ENCODE results near the gene DCAF6.

DCAF6 gene

DNA sequence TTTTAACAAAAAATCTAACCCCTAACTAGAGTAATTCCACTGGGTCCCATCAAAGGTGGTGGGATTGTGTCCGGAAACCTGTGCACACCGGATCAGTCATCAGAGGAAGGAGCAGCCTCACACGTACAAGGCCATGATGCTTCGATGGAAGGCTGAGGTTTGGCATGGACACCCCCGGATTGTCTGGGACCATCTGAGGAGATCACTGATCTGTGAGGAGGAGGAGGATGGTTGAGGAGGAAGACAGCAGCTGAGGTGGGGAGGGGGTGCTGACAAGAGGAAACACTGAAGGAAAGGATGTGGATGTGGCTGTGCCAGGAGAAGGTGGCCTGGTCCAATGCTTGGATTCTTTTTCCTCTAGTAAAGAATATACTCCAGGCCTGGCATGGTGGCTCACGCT lies 159.0 kb downstream of the DCAF6 start:
- TF ChIP-seq, protein P1, sequence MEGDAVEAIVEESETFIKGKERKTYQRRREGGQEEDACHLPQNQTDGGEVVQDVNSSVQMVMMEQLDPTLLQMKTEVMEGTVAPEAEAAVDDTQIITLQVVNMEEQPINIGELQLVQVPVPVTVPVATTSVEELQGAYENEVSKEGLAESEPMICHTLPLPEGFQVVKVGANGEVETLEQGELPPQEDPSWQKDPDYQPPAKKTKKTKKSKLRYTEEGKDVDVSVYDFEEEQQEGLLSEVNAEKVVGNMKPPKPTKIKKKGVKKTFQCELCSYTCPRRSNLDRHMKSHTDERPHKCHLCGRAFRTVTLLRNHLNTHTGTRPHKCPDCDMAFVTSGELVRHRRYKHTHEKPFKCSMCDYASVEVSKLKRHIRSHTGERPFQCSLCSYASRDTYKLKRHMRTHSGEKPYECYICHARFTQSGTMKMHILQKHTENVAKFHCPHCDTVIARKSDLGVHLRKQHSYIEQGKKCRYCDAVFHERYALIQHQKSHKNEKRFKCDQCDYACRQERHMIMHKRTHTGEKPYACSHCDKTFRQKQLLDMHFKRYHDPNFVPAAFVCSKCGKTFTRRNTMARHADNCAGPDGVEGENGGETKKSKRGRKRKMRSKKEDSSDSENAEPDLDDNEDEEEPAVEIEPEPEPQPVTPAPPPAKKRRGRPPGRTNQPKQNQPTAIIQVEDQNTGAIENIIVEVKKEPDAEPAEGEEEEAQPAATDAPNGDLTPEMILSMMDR (IDR thresholded peaks at IDR 0.05; ENCODE audit: extremely low read depth, missing control alignments): no peak
- DNase-seq (ENCODE audit: low spot score): no peak

DNA sequence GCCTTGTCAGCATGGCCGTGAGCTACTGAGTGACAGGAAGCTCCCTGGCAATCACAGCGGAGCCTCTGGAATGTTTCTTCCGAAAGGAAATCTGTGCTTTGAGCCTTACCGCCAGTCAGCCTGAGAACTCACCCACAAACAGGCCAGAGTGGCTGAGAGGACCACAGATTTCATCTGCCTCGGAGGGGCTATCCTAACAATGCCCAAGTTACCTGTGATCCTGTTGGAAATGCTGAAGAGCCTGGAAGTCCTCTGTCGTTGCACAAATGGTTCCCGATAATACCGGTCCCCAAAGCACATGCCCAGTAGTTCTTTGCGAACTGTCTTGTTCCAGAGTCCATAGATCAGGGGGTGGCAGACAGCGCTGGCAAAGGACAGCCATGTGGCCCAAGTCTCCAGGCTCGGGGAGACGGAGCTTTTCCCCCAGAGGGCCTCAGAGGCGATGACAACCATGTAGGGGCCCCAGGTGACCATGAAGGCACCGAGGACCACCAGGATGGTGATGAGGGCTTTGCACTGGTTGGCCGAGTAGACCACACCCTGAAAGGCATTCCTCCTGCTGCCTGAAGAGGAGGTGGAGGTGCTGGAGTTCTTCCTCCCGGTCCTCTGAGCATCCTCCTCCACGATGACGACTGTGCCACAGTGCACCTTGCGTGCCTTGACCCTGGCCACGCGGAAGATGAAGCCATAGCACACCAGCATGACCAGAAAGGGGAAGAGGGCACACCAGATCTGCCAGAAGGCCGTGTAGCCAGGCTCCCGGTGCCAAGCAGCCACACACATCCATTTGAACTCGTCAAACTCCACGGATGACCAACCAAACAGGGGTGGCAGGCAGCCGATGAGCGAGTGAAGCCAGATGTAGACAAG lies 160.0 kb downstream of the DCAF6 start:
- TF ChIP-seq, protein P1 (IDR thresholded peaks at IDR 0.05; ENCODE audit: extremely low read depth, missing control alignments): no peak

DNA sequence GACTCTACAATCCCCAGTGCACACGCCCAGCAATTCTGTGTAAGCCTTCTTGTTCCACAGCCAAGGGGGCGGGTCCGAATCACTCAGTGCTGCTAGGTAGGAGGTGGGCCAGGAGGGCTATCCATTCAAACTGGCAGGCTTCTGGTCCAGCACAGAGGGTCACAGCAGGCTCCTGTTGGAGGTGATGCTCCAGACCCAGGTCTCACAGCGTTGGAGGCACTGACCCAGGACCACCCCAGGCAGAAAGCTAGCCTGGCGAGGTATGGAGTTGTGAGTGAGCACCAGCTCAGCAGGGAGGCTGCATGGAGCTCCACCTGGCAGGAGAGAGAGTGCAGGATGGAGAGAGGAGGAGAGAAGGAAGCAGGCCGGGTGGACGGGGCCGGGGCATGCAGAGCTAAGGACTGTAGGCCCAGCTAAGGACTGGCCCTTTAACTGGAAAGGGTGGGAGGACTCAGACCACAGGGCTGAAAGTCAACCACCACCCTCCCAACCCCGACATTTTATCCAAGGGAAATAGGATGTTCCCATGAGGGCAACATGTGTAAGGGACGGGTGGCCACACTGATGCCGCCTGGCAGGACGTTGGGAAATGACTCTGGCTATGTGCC lies 161.5 kb downstream of the DCAF6 start:
- no peak for DNase-seq (ENCODE audit: low spot score)
- TF ChIP-seq, protein P1 (IDR thresholded peaks at IDR 0.05; ENCODE audit: extremely low read depth, missing control alignments): no peak

More for the DNA sequence above, 160.0 kb downstream of the DCAF6 start:
- DNase-seq (ENCODE audit: low spot score): no peak

DNA sequence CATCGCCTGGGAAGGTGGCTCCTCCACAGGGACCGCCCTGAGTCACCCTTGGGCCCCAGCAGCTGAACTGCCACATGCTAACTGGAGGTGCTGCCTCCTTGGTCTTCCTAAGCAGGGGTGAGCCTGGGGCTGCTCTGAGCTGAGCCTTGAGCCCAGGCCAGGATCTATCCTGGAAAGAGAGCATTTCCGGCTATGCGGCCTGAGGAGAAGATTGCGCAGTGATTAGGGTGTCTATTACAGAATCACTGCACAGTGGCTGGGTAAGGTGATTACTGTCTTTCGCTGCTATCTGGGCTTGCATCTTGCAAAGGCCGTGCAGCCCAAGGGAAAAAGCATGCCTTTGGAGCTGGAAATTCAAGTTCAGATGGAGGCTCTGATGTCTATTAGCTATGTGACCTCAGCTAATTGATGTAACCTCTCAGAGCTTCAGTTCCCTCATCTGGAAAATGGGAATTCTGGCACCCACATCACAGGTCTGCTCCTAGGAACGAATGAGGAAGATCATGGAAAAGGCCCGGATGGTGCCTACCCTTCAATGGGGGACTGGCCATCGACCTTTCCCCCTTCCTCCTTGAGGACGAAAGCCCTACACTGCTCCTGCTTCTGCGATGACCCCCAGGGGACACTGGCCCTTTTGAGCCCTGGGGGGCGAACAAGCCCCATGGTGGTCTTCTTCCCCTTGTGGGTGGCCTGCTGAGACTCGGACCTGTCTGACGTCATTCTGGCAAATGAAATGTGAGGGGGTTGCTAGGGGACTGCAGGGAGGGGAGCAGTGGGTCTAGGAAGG lies 162.2 kb downstream of the DCAF6 start:
- DNase-seq (ENCODE audit: low spot score): no peak
- TF ChIP-seq, protein P1 (IDR thresholded peaks at IDR 0.05; ENCODE audit: extremely low read depth, missing control alignments): no peak

DNA sequence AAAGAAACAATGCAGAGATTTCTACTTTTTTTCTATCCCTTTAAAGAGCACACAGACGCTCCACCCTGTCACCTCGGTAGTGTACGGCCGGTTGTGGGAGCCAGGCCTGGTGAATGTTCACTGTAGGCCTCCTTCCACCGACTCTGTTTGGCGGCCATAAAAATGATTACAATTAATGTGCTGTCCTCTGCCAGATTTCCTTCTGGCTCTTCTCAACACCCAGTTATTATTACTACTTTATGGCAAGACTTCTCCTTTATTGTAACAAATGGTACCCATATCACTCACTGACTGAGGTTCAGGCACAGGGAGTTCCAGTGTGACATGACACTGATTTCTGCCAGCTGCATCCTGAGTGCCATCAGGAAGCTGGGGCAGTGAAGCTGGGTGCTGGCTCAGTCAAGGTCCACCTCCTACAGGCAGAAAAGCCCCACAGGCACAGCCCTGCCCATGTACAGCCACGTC lies 162.9 kb downstream of the DCAF6 start:
- TF ChIP-seq, protein P1 (IDR thresholded peaks at IDR 0.05; ENCODE audit: extremely low read depth, missing control alignments): no peak
- DNase-seq (ENCODE audit: low spot score): no peak

DNA sequence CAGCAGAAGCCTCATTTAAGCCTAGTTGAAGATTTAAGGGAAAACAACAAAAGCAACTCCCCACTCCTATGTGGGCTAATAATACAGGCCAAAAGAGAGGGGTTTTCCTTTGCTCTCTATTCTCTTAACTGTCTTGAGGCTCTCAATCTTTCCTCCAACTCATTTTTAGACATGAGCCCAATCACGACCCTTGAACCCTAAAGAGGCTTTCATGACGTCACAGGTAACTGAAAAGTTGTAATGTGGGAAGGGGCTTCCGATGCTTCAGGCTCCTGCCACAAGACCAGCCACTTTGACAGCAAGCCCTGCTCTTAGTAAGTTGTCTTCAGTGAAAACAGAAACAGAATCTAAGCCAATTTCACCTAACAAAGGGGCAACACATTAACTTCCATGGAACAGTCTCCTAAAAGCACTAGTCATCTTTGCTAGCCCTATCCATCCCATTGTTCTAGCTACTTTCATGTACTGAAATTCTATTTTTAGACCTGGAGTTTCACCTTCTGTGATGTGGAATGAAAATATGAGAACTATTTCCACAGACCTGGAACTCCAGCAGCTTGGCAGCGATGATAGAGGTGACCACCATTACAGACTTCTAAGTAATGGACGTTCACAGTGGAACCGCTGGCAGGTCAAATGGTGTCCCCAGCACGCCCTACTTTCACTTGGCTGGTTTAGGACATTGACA lies 164.0 kb downstream of the DCAF6 start:
- DNase-seq (ENCODE audit: low spot score): no peak
- TF ChIP-seq, protein P1 (IDR thresholded peaks at IDR 0.05; ENCODE audit: extremely low read depth, missing control alignments): no peak
